Pancreas (tissue), 10 donors: Measurements from ENCODE around the gene ARHGAP4. TPM values are rescaled to one million over a fixed set of nuclear protein-coding genes. Genes with fewer than 3 reads are reported as not detected.

Experiments used
- ATAC-seq, 4 donors: fragments of 200-7000 bp; cut with Tn5 transposase; one replicate each; pipeline versions ENCODE4 v1.8.0 to v1.9.1; 2020; ENCODE audit warnings: mild to moderate bottlenecking in 4 of 4, moderate library complexity in 4 of 4
- DNase-seq, 6 donors: peaks; one replicate each; pipeline ENCODE4 v3.0.0-alpha.2; 2020
- FAIRE-seq: peaks from 2 replicates; lab custom pipeline; 2012; peaks lifted over from hg19 to GRCh38; lab: Jason Lieb, UNC
- H3K27ac ChIP-seq, 4 donors: fragments of 200-600 bp; sonication (generic); 1 replicate in 3 of 4; 2 replicates in 1 of 4; pipeline versions ENCODE4 v1.5.0 to v1.8.0; 2020
- H3K27me3 ChIP-seq, 4 donors: fragments of 200-600 bp; one replicate each; pipeline ENCODE4 v1.8.0; 2021
- H3K36me3 ChIP-seq, 3 donors: fragments of 200-600 bp; sonication (generic) in 1 of 3; one replicate each; pipeline versions ENCODE4 v1.5.0 to v1.8.0; 2020 to 2021
- H3K4me1 ChIP-seq, 3 donors: fragments of 200-600 bp; one replicate each; pipeline ENCODE4 v1.8.0; 2021
- H3K4me3 ChIP-seq, 4 donors: fragments of 200-600 bp; sonication (generic) in 2 of 4; one replicate each; pipeline versions ENCODE4 v1.5.0 to v1.8.0; 2020 to 2021
- H3K9me3 ChIP-seq, 4 donors: fragments of 200-600 bp; one replicate each; pipeline ENCODE4 v1.8.0; 2021
- CTCF ChIP-seq, 4 donors: fragments of 200-600 bp; sonication (generic) in 3 of 4; IDR thresholded peaks; one replicate each; pipeline versions ENCODE4 v1.5.0 to v1.8.0; 2021; ENCODE audit warnings: antibody characterized with exemption in 4 of 4
- WGBS, 2 donors: extraction: QIAGEN DNeasy Blood & Tissue Kit; methylation state at CpG; one replicate each; pipeline ENCODE4 v1.1.7; 2013; 5-methylcytosine and 5-hydroxymethylcytosine counted together
- intact Hi-C, 3 donors: fragments of 100-400 bp; cut with DNase I; formaldehyde crosslinking; loops; one replicate each; pipeline versions ENCODE4 v1.11.1 to v1.14.2; 2022
- polyA plus RNA-seq, 2 donors: library from polyadenylated mRNA; stranded (reverse); fragments of 200-250 nt; gene quantifications; one replicate each; pipeline ENCODE4 v1.2.3, GENCODE V29; 2013
- total RNA-seq, 6 donors: library from RNA; stranded (reverse); fragmentation: NEBNext Ultra II Directional in 4 of 6; extraction: Animal tissue kit (Norgen Biotek cat#: 25700) in 4 of 6; gene quantifications; one replicate each; pipeline versions ENCODE4 v1.2.1 to v1.2.4, GENCODE V29; 2021 to 2023
- donor health status: healthy with polysubstance abuse.
- donor health status: DM: no; HTN: no; CAD: no; lungs with moderate emphysema.
- donor health status: DM: no; HTN: no; CAD: no.
- donor health status: control.
- donor health status: control.
- donor health status: Bipolar disorder and iron deficiency.
- donor health status: DM: yes; HTN: yes; CAD: no.
- donor health status: DM: no; HTN: no; CAD: no.
- donor health status: DM: no; HTN: no; CAD: no.
- donor health status: DM: yes; HTN: yes; CAD: no.

ARHGAP4 gene
- total and polyA plus RNA-seq, 8 donors = 1.9 to 71.7 (median 10.1) TPM

- DNase-seq = peak in 2 of 6 donors; percentile 25 to 67
- no peak overlapping the region for H3K4me3 ChIP-seq
- H3K27me3 ChIP-seq = peaks cover 0 to 4% (median 0%) of the 10 kb centered on the region in 4 donors
- no peak for FAIRE-seq
- no peaks in the 10 kb centered on the region for H3K9me3 ChIP-seq
- intact Hi-C loops = loop anchor here in 2 of 3 donors (10.0 kb wide), 2 partner anchors 181 to 191 kb away; partner anchors contain the start of gene PLXNB3 (in 1 of the 2)
- peaks cover 0 to 54% (median 18%) of the 10 kb centered on the region in 3 donors for H3K36me3 ChIP-seq
- H3K27ac ChIP-seq = no peak overlapping the region
- no peak for ATAC-seq
- TF ChIP-seq CTCF (IDR thresholded peaks at IDR 0.05) = no peak
- WGBS, 2 donors = 91 to 93% methylated on average over 35 of the region's 35 CpGs
- H3K4me1 ChIP-seq = no peaks in the 10 kb centered on the region
Observed at GRCh38 chrX:153956044-153956907, 30.2 kb upstream of the ARHGAP4 start.

GRCh38 chrX:153955228-153955732 lies 29.2 kb upstream of the ARHGAP4 start:
- peaks cover 0 to 4% (median 0%) of the 10 kb centered on the region in 4 donors for H3K27me3 ChIP-seq
- no peaks in the 10 kb centered on the region for H3K4me1 ChIP-seq
- H3K36me3 ChIP-seq = peaks cover 0 to 57% (median 23%) of the 10 kb centered on the region in 3 donors
- no peak for TF ChIP-seq CTCF (IDR thresholded peaks at IDR 0.05)
- DNase-seq (peak in 1 of 6 donors; percentile 62), ATAC-seq (no peak), FAIRE-seq (no peak)
- no peaks in the 10 kb centered on the region for H3K9me3 ChIP-seq
- H3K27ac ChIP-seq = no peak overlapping the region
- intact Hi-C loops = loop anchor here in 2 of 3 donors (10.0 kb wide), 2 partner anchors 180 to 190 kb away; partner anchors contain the start of gene PLXNB3 (in 1 of the 2)
- no peak overlapping the region for H3K4me3 ChIP-seq
- 82 to 90% methylated on average over 12 of the region's 12 CpGs for WGBS, 2 donors

GRCh38 chrX:153954558-153955227 lies 28.6 kb upstream of the ARHGAP4 start:
- intact Hi-C loops = loop anchor here (5.0 to 10.0 kb wide), 3 partner anchors 180 to 190 kb away; partner anchors contain the start of gene PLXNB3 (in 1 of the 3)
- no peak for FAIRE-seq
- peak in 2 of 6 donors; percentile 27 to 72 for DNase-seq
- Histone ChIP-seq H3K27ac (no peak overlapping the region), H3K9me3 (no peaks in the 10 kb centered on the region), H3K4me3 (no peak overlapping the region), H3K4me1 (no peaks in the 10 kb centered on the region), H3K27me3 (peaks cover 0 to 4% (median 0%) of the 10 kb centered on the region in 4 donors), H3K36me3 (peaks cover 0 to 53% (median 20%) of the 10 kb centered on the region in 3 donors)
- 93 to 94% methylated on average over 37 to 44 of the region's 44 CpGs for WGBS, 2 donors
- no peak for TF ChIP-seq CTCF (IDR thresholded peaks at IDR 0.05)
- ATAC-seq = no peak

GRCh38 chrX:153953892-153954557 lies 28.0 kb upstream of the ARHGAP4 start:
- intact Hi-C loops = loop anchor here (5.0 to 10.0 kb wide), 3 partner anchors 179 to 189 kb away; partner anchors contain the start of gene PLXNB3 (in 1 of the 3)
- peak in 2 of 4 donors; percentile 2 for ATAC-seq

More at GRCh38 chrX:153953892-153954557, 28.0 kb upstream of the ARHGAP4 start:
- Histone ChIP-seq H3K9me3 (no peaks in the 10 kb centered on the region), H3K4me3 (no peak overlapping the region), H3K27ac (no peak overlapping the region), H3K36me3 (peaks cover 0 to 46% (median 20%) of the 10 kb centered on the region in 3 donors), H3K4me1 (no peaks in the 10 kb centered on the region), H3K27me3 (peaks cover 0 to 4% (median 0%) of the 10 kb centered on the region in 4 donors)
- no peak for TF ChIP-seq CTCF (IDR thresholded peaks at IDR 0.05)
- WGBS, 2 donors = 84 to 87% methylated on average over 31 to 33 of the region's 33 CpGs
- DNase-seq = peak in 2 of 6 donors; percentile 40 to 78
- no peak for FAIRE-seq
